ENCODE measurements around the gene TCF7L1. TPM values are rescaled to one million over a fixed set of nuclear protein-coding genes. Genes with fewer than 3 reads are reported as not detected.

Gene TCF7L1
- total and polyA plus RNA-seq, 2 of the 13 experiments (the other 11 are each of a cell fraction or from before 2014, with no cell fraction given): 0.04 to 0.15 TPM

DNA sequence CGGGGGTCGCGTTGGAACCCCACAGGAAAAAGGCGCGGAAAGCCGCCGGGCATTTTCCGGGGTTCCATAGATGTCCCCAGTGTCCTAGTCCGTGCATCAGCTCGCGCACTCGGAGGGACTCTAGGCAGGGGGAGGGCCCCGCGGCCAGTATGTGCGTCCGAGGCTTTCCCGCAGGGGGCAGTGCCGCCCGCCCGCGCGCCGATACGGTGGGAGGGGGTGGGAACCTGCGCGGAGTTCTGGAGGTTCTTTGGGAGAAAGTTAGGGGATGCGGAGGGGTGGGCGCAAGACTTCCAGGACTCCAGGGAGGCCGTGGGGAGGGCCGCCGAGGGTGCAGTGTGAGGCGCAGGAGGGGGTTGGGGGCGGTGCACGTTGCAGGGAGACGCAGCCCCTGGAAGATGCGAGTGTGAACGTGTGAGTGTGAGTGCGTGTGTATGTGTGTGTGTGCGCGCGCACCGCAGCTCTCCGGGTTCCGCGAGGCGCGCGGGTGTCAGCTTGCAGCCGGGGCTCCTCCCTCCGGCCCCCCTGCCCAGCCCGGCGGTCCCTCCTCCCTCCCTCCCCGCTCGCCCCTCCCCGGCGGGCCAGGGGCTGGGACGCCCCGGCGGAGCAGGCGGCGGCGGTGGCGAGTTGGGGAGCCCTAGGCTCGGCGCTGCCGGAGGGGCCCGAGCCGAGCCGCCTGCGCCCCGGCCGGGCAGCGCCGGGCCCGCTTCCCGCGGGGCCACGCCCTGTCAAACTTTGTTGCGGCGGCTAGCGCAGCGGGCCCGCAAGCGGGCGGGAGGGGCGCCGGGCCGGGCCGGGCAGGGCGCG is at the start of gene TCF7L1 (continued):
- TF ChIP-seq, protein P1, sequence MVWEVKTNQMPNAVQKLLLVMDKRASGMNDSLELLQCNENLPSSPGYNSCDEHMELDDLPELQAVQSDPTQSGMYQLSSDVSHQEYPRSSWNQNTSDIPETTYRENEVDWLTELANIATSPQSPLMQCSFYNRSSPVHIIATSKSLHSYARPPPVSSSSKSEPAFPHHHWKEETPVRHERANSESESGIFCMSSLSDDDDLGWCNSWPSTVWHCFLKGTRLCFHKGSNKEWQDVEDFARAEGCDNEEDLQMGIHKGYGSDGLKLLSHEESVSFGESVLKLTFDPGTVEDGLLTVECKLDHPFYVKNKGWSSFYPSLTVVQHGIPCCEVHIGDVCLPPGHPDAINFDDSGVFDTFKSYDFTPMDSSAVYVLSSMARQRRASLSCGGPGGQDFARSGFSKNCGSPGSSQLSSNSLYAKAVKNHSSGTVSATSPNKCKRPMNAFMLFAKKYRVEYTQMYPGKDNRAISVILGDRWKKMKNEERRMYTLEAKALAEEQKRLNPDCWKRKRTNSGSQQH (CRISPR knock-in tag; IDR thresholded peaks at IDR 0.05; ENCODE audit: low read depth): no peak
- TF ChIP-seq, protein P2, sequence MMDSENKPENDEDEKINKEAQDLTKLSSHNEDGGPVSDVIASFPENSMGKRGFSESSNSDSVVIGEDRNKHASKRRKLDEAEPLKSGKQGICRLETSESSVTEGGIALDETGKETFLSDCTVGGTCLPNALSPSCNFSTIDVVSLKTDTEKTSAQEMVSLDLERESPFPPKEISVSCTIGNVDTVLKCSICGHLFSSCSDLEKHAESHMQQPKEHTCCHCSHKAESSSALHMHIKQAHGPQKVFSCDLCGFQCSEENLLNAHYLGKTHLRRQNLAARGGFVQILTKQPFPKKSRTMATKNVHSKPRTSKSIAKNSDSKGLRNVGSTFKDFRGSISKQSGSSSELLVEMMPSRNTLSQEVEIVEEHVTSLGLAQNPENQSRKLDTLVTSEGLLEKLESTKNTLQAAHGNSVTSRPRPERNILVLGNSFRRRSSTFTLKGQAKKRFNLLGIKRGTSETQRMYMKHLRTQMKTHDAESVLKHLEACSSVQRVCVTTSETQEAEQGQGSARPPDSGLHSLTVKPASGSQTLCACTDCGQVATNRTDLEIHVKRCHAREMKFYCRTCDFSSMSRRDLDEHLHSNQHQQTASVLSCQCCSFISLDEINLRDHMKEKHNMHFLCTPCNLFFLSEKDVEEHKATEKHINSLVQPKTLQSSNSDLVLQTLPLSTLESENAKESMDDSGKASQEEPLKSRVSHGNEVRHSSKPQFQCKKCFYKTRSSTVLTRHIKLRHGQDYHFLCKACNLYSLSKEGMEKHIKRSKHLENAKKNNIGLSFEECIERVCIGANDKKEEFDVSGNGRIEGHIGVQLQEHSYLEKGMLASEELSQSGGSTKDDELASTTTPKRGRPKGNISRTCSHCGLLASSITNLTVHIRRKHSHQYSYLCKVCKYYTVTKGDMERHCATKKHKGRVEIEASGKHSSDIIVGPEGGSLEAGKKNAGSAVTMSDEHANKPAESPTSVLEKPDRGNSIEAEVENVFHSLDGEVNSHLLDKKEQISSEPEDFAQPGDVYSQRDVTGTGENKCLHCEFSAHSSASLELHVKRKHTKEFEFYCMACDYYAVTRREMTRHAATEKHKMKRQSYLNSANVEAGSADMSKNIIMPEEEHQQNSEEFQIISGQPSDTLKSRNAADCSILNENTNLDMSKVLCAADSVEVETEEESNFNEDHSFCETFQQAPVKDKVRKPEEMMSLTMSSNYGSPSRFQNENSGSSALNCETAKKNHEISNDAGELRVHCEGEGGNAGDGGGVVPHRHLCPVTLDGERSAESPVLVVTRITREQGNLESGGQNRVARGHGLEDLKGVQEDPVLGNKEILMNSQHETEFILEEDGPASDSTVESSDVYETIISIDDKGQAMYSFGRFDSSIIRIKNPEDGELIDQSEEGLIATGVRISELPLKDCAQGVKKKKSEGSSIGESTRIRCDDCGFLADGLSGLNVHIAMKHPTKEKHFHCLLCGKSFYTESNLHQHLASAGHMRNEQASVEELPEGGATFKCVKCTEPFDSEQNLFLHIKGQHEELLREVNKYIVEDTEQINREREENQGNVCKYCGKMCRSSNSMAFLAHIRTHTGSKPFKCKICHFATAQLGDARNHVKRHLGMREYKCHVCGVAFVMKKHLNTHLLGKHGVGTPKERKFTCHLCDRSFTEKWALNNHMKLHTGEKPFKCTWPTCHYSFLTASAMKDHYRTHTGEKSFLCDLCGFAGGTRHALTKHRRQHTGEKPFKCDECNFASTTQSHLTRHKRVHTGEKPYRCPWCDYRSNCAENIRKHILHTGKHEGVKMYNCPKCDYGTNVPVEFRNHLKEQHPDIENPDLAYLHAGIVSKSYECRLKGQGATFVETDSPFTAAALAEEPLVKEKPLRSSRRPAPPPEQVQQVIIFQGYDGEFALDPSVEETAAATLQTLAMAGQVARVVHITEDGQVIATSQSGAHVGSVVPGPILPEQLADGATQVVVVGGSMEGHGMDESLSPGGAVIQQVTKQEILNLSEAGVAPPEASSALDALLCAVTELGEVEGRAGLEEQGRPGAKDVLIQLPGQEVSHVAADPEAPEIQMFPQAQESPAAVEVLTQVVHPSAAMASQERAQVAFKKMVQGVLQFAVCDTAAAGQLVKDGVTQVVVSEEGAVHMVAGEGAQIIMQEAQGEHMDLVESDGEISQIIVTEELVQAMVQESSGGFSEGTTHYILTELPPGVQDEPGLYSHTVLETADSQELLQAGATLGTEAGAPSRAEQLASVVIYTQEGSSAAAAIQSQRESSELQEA (CRISPR knock-in tag; IDR thresholded peaks at IDR 0.05; ENCODE audit: not compliant biosample characterization): peak; percentile 67
- TF ChIP-seq SRSF9 (IDR thresholded peaks at IDR 0.05; ENCODE audit: borderline replicate concordance, insufficient read depth, low read depth, low read length, poor library complexity, severe bottlenecking): no peak
- no peak for TF ChIP-seq ZNF460 (CRISPR knock-in tag; IDR thresholded peaks at IDR 0.05; ENCODE audit: borderline replicate concordance)
- TF ChIP-seq, protein P3, sequence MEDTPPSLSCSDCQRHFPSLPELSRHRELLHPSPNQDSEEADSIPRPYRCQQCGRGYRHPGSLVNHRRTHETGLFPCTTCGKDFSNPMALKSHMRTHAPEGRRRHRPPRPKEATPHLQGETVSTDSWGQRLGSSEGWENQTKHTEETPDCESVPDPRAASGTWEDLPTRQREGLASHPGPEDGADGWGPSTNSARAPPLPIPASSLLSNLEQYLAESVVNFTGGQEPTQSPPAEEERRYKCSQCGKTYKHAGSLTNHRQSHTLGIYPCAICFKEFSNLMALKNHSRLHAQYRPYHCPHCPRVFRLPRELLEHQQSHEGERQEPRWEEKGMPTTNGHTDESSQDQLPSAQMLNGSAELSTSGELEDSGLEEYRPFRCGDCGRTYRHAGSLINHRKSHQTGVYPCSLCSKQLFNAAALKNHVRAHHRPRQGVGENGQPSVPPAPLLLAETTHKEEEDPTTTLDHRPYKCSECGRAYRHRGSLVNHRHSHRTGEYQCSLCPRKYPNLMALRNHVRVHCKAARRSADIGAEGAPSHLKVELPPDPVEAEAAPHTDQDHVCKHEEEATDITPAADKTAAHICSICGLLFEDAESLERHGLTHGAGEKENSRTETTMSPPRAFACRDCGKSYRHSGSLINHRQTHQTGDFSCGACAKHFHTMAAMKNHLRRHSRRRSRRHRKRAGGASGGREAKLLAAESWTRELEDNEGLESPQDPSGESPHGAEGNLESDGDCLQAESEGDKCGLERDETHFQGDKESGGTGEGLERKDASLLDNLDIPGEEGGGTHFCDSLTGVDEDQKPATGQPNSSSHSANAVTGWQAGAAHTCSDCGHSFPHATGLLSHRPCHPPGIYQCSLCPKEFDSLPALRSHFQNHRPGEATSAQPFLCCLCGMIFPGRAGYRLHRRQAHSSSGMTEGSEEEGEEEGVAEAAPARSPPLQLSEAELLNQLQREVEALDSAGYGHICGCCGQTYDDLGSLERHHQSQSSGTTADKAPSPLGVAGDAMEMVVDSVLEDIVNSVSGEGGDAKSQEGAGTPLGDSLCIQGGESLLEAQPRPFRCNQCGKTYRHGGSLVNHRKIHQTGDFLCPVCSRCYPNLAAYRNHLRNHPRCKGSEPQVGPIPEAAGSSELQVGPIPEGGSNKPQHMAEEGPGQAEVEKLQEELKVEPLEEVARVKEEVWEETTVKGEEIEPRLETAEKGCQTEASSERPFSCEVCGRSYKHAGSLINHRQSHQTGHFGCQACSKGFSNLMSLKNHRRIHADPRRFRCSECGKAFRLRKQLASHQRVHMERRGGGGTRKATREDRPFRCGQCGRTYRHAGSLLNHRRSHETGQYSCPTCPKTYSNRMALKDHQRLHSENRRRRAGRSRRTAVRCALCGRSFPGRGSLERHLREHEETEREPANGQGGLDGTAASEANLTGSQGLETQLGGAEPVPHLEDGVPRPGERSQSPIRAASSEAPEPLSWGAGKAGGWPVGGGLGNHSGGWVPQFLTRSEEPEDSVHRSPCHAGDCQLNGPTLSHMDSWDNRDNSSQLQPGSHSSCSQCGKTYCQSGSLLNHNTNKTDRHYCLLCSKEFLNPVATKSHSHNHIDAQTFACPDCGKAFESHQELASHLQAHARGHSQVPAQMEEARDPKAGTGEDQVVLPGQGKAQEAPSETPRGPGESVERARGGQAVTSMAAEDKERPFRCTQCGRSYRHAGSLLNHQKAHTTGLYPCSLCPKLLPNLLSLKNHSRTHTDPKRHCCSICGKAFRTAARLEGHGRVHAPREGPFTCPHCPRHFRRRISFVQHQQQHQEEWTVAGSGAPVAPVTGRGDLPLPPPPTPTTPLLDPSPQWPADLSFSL (CRISPR knock-in tag; IDR thresholded peaks at IDR 0.05): 0 out of 2 replicates have a peak, but pooled peaks have one; percentile 26
- 0 out of 2 replicates have a peak, but pooled peaks have one; percentile 43 for TF ChIP-seq CAMTA2 (CRISPR knock-in tag; IDR thresholded peaks at IDR 0.05; ENCODE audit: borderline replicate concordance)
- TF ChIP-seq, protein P4, sequence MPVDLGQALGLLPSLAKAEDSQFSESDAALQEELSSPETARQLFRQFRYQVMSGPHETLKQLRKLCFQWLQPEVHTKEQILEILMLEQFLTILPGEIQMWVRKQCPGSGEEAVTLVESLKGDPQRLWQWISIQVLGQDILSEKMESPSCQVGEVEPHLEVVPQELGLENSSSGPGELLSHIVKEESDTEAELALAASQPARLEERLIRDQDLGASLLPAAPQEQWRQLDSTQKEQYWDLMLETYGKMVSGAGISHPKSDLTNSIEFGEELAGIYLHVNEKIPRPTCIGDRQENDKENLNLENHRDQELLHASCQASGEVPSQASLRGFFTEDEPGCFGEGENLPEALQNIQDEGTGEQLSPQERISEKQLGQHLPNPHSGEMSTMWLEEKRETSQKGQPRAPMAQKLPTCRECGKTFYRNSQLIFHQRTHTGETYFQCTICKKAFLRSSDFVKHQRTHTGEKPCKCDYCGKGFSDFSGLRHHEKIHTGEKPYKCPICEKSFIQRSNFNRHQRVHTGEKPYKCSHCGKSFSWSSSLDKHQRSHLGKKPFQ (CRISPR knock-in tag; IDR thresholded peaks at IDR 0.05; ENCODE audit: insufficient replicate concordance): peak; percentile 57
- TF ChIP-seq KLF12 (CRISPR knock-in tag; IDR thresholded peaks at IDR 0.05; ENCODE audit: borderline replicate concordance): no peak

All from HepG2 (cell line).